SK-N-SH (cell line): ENCODE measurements around the gene THOC6. TPM values are rescaled to one million over a fixed set of nuclear protein-coding genes. Genes with fewer than 3 reads are reported as not detected.

Experiments used
- CTCF ChIA-PET: fragments of 300-600, 350-600 bp; formaldehyde crosslinking; extraction: SDS; loops from one replicate; lab custom pipeline; 2021; lab: Yijun Ruan, JAX
- POLR2A ChIA-PET: fragments of 350-600 bp; sonication (Branson Sonifier 250); formaldehyde crosslinking; extraction: SDS; loops from one replicate; lab custom pipeline; 2020; ENCODE audit warnings: antibody characterized with exemption, inconsistent platforms; lab: Yijun Ruan, JAX
- DNase-seq: peaks from one replicate; pipeline ENCODE4 v3.0.0; 2012
- H2AFZ ChIP-seq: fragments of 200-600 bp; sonication (generic); 2 replicates; pipeline ENCODE4 v1.8.1; 2016; ENCODE audit warnings: antibody characterized with exemption, mild to moderate bottlenecking, low read depth
- H3F3A ChIP-seq: fragments of 200-600 bp; sonication (generic); replicated peaks from 2 replicates; pipeline ENCODE3; 2016; ENCODE audit warnings: antibody characterized with exemption, mild to moderate bottlenecking; ENCODE audit not compliant: insufficient read depth
- H3K27ac ChIP-seq, 2 experiments: fragments of 200-500 bp in 1 of 2; fragments of 200-600 bp in 1 of 2; sonication (Bioruptor generic) in 1 of 2; sonication (generic), shearing (Covaris generic) in 1 of 2; 2 replicates each; pipeline versions ENCODE4 v1.5.1 to v1.6.1; 2014 to 2016; ENCODE audit warnings: low read depth in 2 of 2, inconsistent platforms in 1 of 2, low read length in 1 of 2, mild to moderate bottlenecking in 1 of 2, mixed read lengths in 1 of 2
- H3K27me3 ChIP-seq: fragments of 200-600 bp; sonication (generic), shearing (Covaris generic); 2 replicates; pipeline ENCODE4 v1.6.1; 2016; ENCODE audit warnings: mixed run types; ENCODE audit not compliant: insufficient read depth
- H3K36me3 ChIP-seq, 2 experiments: fragments of 200-500 bp in 1 of 2; fragments of 200-600 bp in 1 of 2; sonication (Bioruptor generic) in 1 of 2; sonication (generic) in 1 of 2; replicated peaks in 1 of 2; 2 replicates each; pipeline versions ENCODE3 to v1.5.1; 2014 to 2016; ENCODE audit warnings: low read length in 1 of 2, mild to moderate bottlenecking in 1 of 2; ENCODE audit not compliant: insufficient read depth in 2 of 2, control insufficient read depth in 1 of 2
- H3K4me1 ChIP-seq, 2 experiments: fragments of 200-500 bp in 1 of 2; fragments of 200-600 bp in 1 of 2; sonication (Bioruptor generic) in 1 of 2; sonication (generic), shearing (Covaris generic) in 1 of 2; 2 replicates each; pipeline versions ENCODE4 v1.5.1 to v1.6.1; 2014 to 2016; ENCODE audit warnings: low read depth in 1 of 2, low read length in 1 of 2, mixed run types in 1 of 2; ENCODE audit not compliant: insufficient read depth in 2 of 2, control insufficient read depth in 1 of 2
- H3K4me2 ChIP-seq: fragments of 200-600 bp; sonication (generic), shearing (Covaris generic); 2 replicates; pipeline ENCODE4 v1.6.1; 2017; ENCODE audit warnings: mixed run types
- H3K4me3 ChIP-seq, 2 experiments: fragments of 200-500 bp in 1 of 2; fragments of 200-600 bp in 1 of 2; sonication (Bioruptor generic) in 1 of 2; sonication (generic), shearing (Covaris generic) in 1 of 2; 2 replicates each; pipeline versions ENCODE4 v1.5.1 to v1.8.1; 2014 to 2016; ENCODE audit warnings: low read depth in 2 of 2, inconsistent platforms in 1 of 2, low read length in 1 of 2, mild to moderate bottlenecking in 1 of 2, mixed read lengths in 1 of 2, moderate library complexity in 1 of 2
- H3K79me2 ChIP-seq: fragments of 200-600 bp; sonication (generic); 2 replicates; pipeline ENCODE4 v1.8.1; 2017; ENCODE audit warnings: mild to moderate bottlenecking; ENCODE audit not compliant: insufficient read depth
- H3K9ac ChIP-seq: fragments of 200-600 bp; sonication (generic); 2 replicates; pipeline ENCODE4 v1.6.1; 2017; ENCODE audit warnings: mixed run types
- H3K9me2 ChIP-seq: fragments of 200-600 bp; sonication (generic); 2 replicates; pipeline ENCODE4 v1.6.1; 2017; ENCODE audit warnings: mixed run types
- H3K9me3 ChIP-seq: fragments of 200-600 bp; sonication (generic); 2 replicates; pipeline ENCODE4 v1.6.1; 2017; ENCODE audit warnings: mixed run types, mild to moderate bottlenecking, moderate library complexity
- H4K20me1 ChIP-seq: fragments of 200-600 bp; sonication (generic); 2 replicates; pipeline ENCODE4 v1.6.1; 2017; ENCODE audit warnings: mild to moderate bottlenecking, mixed run types; ENCODE audit not compliant: insufficient read depth
- CHD2 ChIP-seq: fragments of 150-350 bp; IDR thresholded peaks from 2 replicates; pipeline ENCODE4 v1.6.1; 2018; ENCODE audit warnings: low read length; ENCODE audit not compliant: partially characterized antibody
- CTCF ChIP-seq: fragments of 200-600 bp; sonication (generic); IDR thresholded peaks from 2 replicates; pipeline ENCODE4 v1.6.1; 2017; ENCODE audit warnings: antibody characterized with exemption, mild to moderate bottlenecking, moderate library complexity
- EZH2phosphoT487 ChIP-seq: fragments of 200-600 bp; sonication (generic); IDR thresholded peaks from 2 replicates; pipeline ENCODE4 v1.6.1; 2017; ENCODE audit warnings: low read depth, mixed run types, mild to moderate bottlenecking, antibody characterized with exemption, moderate library complexity, borderline replicate concordance
- FOSL2 ChIP-seq: IDR thresholded peaks from 2 replicates; pipeline ENCODE4 v1.4.0; 2012; ENCODE audit warnings: low read depth, mild to moderate bottlenecking, moderate library complexity, borderline replicate concordance
- MAX ChIP-seq: IDR thresholded peaks from 2 replicates; pipeline ENCODE4 v1.4.0; 2012; ENCODE audit warnings: low read depth
- MEF2A ChIP-seq: IDR thresholded peaks from 2 replicates; pipeline ENCODE4 v1.4.0; 2012; ENCODE audit warnings: low read depth, borderline replicate concordance
- MXI1 ChIP-seq: IDR thresholded peaks from 2 replicates; pipeline ENCODE4 v1.6.1; 2012; ENCODE audit warnings: mild to moderate bottlenecking, low read depth, low read length, improper control_type of control experiment
- POLR2AphosphoS5 ChIP-seq: IDR thresholded peaks from 2 replicates; pipeline ENCODE4 v1.6.1; 2012; ENCODE audit warnings: low read depth, low read length
- RFX5 ChIP-seq: IDR thresholded peaks from 2 replicates; pipeline ENCODE4 v1.6.1; 2012; ENCODE audit warnings: mild to moderate bottlenecking, improper control_type of control experiment, low read length
- RXRA ChIP-seq: IDR thresholded peaks from 2 replicates; pipeline ENCODE4 v1.4.0; 2012; ENCODE audit warnings: low read depth, mild to moderate bottlenecking, borderline replicate concordance
- SIN3A ChIP-seq: IDR thresholded peaks from 2 replicates; pipeline ENCODE4 v1.6.1; 2012; ENCODE audit warnings: low read depth, mild to moderate bottlenecking, low read length, moderate library complexity, borderline replicate concordance
- SMC3 ChIP-seq: IDR thresholded peaks from 2 replicates; pipeline ENCODE4 v1.6.1; 2012; ENCODE audit warnings: low read depth, low read length, improper control_type of control experiment
- TCF12 ChIP-seq: IDR thresholded peaks from 2 replicates; pipeline ENCODE4 v1.4.0; 2012
- USF1 ChIP-seq: IDR thresholded peaks from 2 replicates; pipeline ENCODE4 v1.4.0; 2012; ENCODE audit warnings: low read depth, borderline replicate concordance
- USF2 ChIP-seq: fragments of 150-350 bp; IDR thresholded peaks from 2 replicates; pipeline ENCODE4 v1.6.1; 2017; ENCODE audit warnings: antibody characterized with exemption, low read length, low read depth, borderline replicate concordance
- WGBS: methylation state at CpG from one replicate; pipeline ENCODE4 v1.1.6; 2017; ENCODE audit warnings: low lambda C conversion rate; 5-methylcytosine and 5-hydroxymethylcytosine counted together
- polyA plus RNA-seq, 3 experiments: library from polyadenylated mRNA; depleted of rRNA; stranded (reverse); fragments of >200 nt; gene quantifications; 2 replicates each; pipeline ENCODE4 v1.2.3, GENCODE V29; 2012

The THOC6 gene
- polyA plus RNA-seq, 1 of the 3 experiments (the other 2 are of a cell fraction): 37.7 TPM

DNA sequence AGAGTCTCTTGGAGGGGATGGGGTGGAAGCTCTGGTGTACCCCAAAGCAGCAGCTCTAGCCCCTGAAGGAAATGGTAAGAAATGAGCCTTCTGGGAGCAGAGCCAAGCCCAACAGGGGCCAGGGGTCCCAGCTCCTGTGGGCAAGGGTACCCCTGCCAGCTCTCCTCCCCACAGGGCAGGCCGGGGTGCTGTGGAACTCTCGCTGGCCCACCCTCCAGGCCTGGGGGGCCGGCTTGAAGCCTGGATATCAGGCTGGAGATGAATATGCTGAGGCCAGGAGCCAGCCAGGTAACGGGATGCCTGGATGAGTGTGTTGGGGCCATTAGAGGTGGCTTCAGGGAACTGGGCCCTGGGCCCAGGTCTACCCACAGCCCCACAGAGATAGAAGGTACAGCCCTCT is 23.3 kb upstream of the THOC6 start:
- Histone ChIP-seq H3K4me2 (no peak overlapping the region), H3F3A (peaks cover 6% of the 10 kb centered on the region), H2AFZ (no peak overlapping the region), H3K9me2 (no peaks in the 10 kb centered on the region), H3K4me1 (peaks cover 0 to 3% of the 10 kb centered on the region in 2 experiments; a peak in 1 of 4 replicates), H3K36me3 (no peaks in the 10 kb centered on the region), H3K79me2 (no peaks in the 10 kb centered on the region), H3K27me3 (no peaks in the 10 kb centered on the region), H3K27ac (no peak overlapping the region), H3K9ac (no peak overlapping the region), H4K20me1 (no peaks in the 10 kb centered on the region), H3K4me3 (no peak overlapping the region), H3K9me3 (no peaks in the 10 kb centered on the region)
- 52% methylated on average over 2 of the region's 4 CpGs for WGBS
- no peak for TF ChIP-seq SIN3A
- TF ChIP-seq CTCF: no peak
- no peak for TF ChIP-seq SMC3
- no peak for TF ChIP-seq MAX
- TF ChIP-seq MEF2A: no peak
- TF ChIP-seq POLR2AphosphoS5: no peak
- no peak for TF ChIP-seq RXRA
- DNase-seq: no peak
- POLR2A ChIA-PET: interaction anchor here (1.4 kb wide), 1 partner anchor 20 kb away, joined by 4 read pairs; the partner anchor contains the start of gene PKMYT1
- CTCF ChIA-PET: interaction anchor here (1.4 to 1.9 kb wide), 2 partner anchors 19 to 31 kb away, joined by 4 to 6 read pairs; no protein-coding TSS in a partner anchor

GRCh38 chr16:3001316-3001715 is 22.5 kb upstream of the THOC6 start:
- Histone ChIP-seq H3K4me3 (no peak overlapping the region), H3K27me3 (no peaks in the 10 kb centered on the region), H3K36me3 (no peaks in the 10 kb centered on the region), H3K9me3 (no peaks in the 10 kb centered on the region), H4K20me1 (no peaks in the 10 kb centered on the region), H3K4me2 (no peak overlapping the region), H3K79me2 (no peaks in the 10 kb centered on the region), H3K9me2 (no peaks in the 10 kb centered on the region), H3K4me1 (peaks cover 0 to 3% of the 10 kb centered on the region in 2 experiments; a peak in 1 of 4 replicates), H2AFZ (no peak overlapping the region), H3K27ac (no peak overlapping the region), H3F3A (peaks cover 6% of the 10 kb centered on the region), H3K9ac (no peak overlapping the region)
- ChIA-PET CTCF (interaction anchor here (1.0 to 4.4 kb wide), 6 partner anchors 8 to 43 kb away, joined by 3 to 62 read pairs (median 3); no protein-coding TSS in a partner anchor), POLR2A (interaction anchor here (1.4 kb wide), 1 partner anchor 21 kb away, joined by 4 read pairs; the partner anchor contains the start of gene PKMYT1)
- DNase-seq: no peak
- TF ChIP-seq USF1 (no peak), CHD2 (no peak), USF2 (no peak), FOSL2 (no peak), MXI1 (no peak), POLR2AphosphoS5 (no peak), TCF12 (no peak), EZH2phosphoT487 (no peak), RFX5 (no peak)
- 87% methylated on average over 6 of the region's 12 CpGs for WGBS
